Measurements from ENCODE around the gene SEPTIN11. TPM values are rescaled to one million over a fixed set of nuclear protein-coding genes. Genes with fewer than 3 reads are reported as not detected.

SEPTIN11 gene
- total and polyA plus RNA-seq, 2 of the 4 experiments (the other 2 are of a cell fraction), result 267 to 573 TPM

DNA sequence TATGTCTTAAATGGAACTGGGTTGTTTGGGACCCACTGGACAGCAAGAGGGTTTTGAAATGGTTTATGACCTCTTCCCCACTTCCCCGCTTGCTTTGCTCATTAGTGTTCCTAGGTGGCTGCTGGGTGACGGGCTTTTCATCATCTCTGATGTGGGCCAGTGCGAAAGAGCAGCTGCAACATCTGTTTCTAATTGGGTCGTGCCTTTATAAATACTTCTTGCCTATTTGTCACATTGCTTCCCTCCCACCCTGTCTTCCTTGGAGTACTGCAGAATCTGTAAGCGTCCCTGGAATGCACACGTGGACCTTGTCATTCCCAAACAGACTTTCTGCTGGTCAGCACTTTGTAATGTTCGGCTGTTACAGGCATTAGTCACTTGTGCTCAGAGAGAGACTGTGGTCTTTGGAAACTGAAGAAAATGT lies 35.2 kb downstream of the SEPTIN11 start (continued):
- no peak for TF ChIP-seq SMC3 (IDR thresholded peaks at IDR 0.05; ENCODE audit: low read depth, low read length)

- Histone ChIP-seq H2BK20ac (ENCODE audit: low read depth, low read length) (0 out of 2 replicates have a peak overlapping the region, but pooled peaks have one; percentile 45), H3K4me1 (ENCODE audit: control insufficient read depth, insufficient read depth, low read length) (peaks cover 36% of the 10 kb centered on the region), H4K5ac (ENCODE audit: low read depth, low read length) (peak overlapping the region; percentile 16; the same call in 1 of the 2 replicates), H4K8ac (ENCODE audit: low read depth in 2 of 2, low read length in 2 of 2) (peak overlapping the region in 1 of 2 experiments; percentile 82; a peak in 2 of 4 replicates), H2AFZ (replicated peaks; ENCODE audit: low read length, poor library complexity) (no peak overlapping the region), H3K56ac (ENCODE audit: extremely low read depth, insufficient read depth, low read length) (peak overlapping the region; percentile 92), H2AK9ac (replicated peaks; ENCODE audit: low read depth, low read length, poor library complexity) (peak overlapping the region; percentile 49), H2AK5ac (ENCODE audit: low read depth, low read length) (0 out of 2 replicates have a peak overlapping the region, but pooled peaks have one; percentile 48), H4K20me1 (ENCODE audit: insufficient read depth, low read length) (peaks cover 50% of the 10 kb centered on the region), H3K9me3 (ENCODE audit: control insufficient read depth, insufficient read depth, low read length) (no peaks in the 10 kb centered on the region), H3K79me1 (ENCODE audit: low read depth in 1 of 2, low read length in 2 of 2) (peaks cover 14 to 54% of the 10 kb centered on the region in 2 experiments), H3K4me2 (ENCODE audit: low read depth, low read length) (peak overlapping the region; percentile 85), H3K9ac (ENCODE audit: low read depth, low read length) (peak overlapping the region; percentile 35; the same call in 1 of the 2 replicates), H3K36me3 (ENCODE audit: control insufficient read depth, insufficient read depth, low read length) (peaks cover 4% of the 10 kb centered on the region), H3K4ac (ENCODE audit: low read depth, low read length) (peak overlapping the region; percentile 84), H3K23ac (ENCODE audit: low read depth, low read length) (peak overlapping the region; percentile 53; the same call in 1 of the 2 replicates), H4K91ac (ENCODE audit: insufficient read depth, low read depth, low read length) (peak overlapping the region; percentile 45; the same call in 1 of the 2 replicates), H3K4me3 (ENCODE audit: insufficient read depth, low read depth, low read length) (no peak overlapping the region), H2BK5ac (ENCODE audit: low read depth, low read length, poor library complexity, severe bottlenecking) (peak overlapping the region; percentile 91), H3K9me1 (ENCODE audit: insufficient read depth, low read length) (peaks cover 14% of the 10 kb centered on the region; the same call in 1 of the 2 replicates), H2BK120ac (ENCODE audit: low read depth, low read length) (peak overlapping the region; percentile 89), H3K14ac (replicated peaks; ENCODE audit: low read depth, low read length) (peak overlapping the region; percentile 40; the same call in 1 of the 2 replicates), H2BK15ac (ENCODE audit: low read depth, low read length) (no peak overlapping the region), H3K18ac (ENCODE audit: low read depth, low read length) (peak overlapping the region; percentile 13; the same call in 1 of the 2 replicates), H3K27me3 (ENCODE audit: control insufficient read depth, insufficient read depth, low read length) (no peaks in the 10 kb centered on the region), H3K27ac (ENCODE audit: insufficient read depth, low read length) (peak overlapping the region; percentile 63)
- in situ Hi-C loops (cut with MboI; ENCODE audit: low sequenced_read_pairs), result no loop called here
- POLR2A ChIA-PET (ENCODE audit: unreplicated experiment), result interaction anchor here (0.9 to 1.6 kb wide), 3 partner anchors 36 to 234 kb away, joined by 4 read pairs; no protein-coding TSS in a partner anchor
- dilution Hi-C loops (cut with HindIII; ENCODE audit: low sequenced_read_pairs, unreplicated experiment), result no loop called here
- WGBS, 2 experiments (ENCODE audit: extremely low coverage in 2 of 2, insufficient read length in 1 of 2), result no CpG with 5 or more reads among the region's 5 CpGs
- DNase-seq (peak; percentile 99), ATAC-seq (ENCODE audit: low read depth) (peak; percentile 48)
- CTCF ChIA-PET, result interaction anchor here (0.6 to 1.8 kb wide), 6 partner anchors 9 to 360 kb away, joined by 3 to 6 read pairs (median 4); no protein-coding TSS in a partner anchor
- TF ChIP-seq MAZ (IDR thresholded peaks at IDR 0.05; ENCODE audit: borderline replicate concordance, low read depth, low read length), result no peak
- TF ChIP-seq RFX5 (IDR thresholded peaks at IDR 0.05; ENCODE audit: low read depth, low read length), result no peak
- TF ChIP-seq MAFK (IDR thresholded peaks at IDR 0.05; ENCODE audit: low read depth, low read length), result 0 out of 2 replicates have a peak, but pooled peaks have one; percentile 41
- peak; percentile 34; the same call in 1 of the 2 replicates for TF ChIP-seq FOS (IDR thresholded peaks at IDR 0.05; ENCODE audit: low read depth, low read length)
- TF ChIP-seq POLR2A (IDR thresholded peaks at IDR 0.05; ENCODE audit: low read depth, low read length), result peak; percentile 73
- TF ChIP-seq MXI1 (IDR thresholded peaks at IDR 0.05; ENCODE audit: borderline replicate concordance, low read depth, low read length), result 0 out of 2 replicates have a peak, but pooled peaks have one; percentile 43
- TF ChIP-seq, protein P1, sequence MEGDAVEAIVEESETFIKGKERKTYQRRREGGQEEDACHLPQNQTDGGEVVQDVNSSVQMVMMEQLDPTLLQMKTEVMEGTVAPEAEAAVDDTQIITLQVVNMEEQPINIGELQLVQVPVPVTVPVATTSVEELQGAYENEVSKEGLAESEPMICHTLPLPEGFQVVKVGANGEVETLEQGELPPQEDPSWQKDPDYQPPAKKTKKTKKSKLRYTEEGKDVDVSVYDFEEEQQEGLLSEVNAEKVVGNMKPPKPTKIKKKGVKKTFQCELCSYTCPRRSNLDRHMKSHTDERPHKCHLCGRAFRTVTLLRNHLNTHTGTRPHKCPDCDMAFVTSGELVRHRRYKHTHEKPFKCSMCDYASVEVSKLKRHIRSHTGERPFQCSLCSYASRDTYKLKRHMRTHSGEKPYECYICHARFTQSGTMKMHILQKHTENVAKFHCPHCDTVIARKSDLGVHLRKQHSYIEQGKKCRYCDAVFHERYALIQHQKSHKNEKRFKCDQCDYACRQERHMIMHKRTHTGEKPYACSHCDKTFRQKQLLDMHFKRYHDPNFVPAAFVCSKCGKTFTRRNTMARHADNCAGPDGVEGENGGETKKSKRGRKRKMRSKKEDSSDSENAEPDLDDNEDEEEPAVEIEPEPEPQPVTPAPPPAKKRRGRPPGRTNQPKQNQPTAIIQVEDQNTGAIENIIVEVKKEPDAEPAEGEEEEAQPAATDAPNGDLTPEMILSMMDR (conservative IDR thresholded peaks at IDR 0.05; ENCODE audit: low read depth, low read length), result peak; percentile 38
- TF ChIP-seq BHLHE40 (IDR thresholded peaks at IDR 0.05; ENCODE audit: low read depth, low read length), result peak; percentile 24; the same call in 1 of the 2 replicates
- TF ChIP-seq CEBPB (IDR thresholded peaks at IDR 0.05; ENCODE audit: low read depth, low read length), result peak; percentile 51; the same call in 1 of the 2 replicates
- peak; percentile 25; the same call in 1 of the 2 replicates for TF ChIP-seq SMC3 (IDR thresholded peaks at IDR 0.05; ENCODE audit: low read depth, low read length)
- TF ChIP-seq RAD21 (IDR thresholded peaks at IDR 0.05; ENCODE audit: low read length), result peak; percentile 34
- intact Hi-C loops (cut with micrococcal nuclease), result loop anchor here (1.0 to 5.0 kb wide), 3 partner anchors 35 to 49 kb away; no protein-coding TSS in a partner anchor
- BruUV-seq (replicated peaks), result no TSS peak
Observed at GRCh38 chr4:76987153-76987591, 37.6 kb downstream of the SEPTIN11 start.

All from IMR-90 (cell line).